ENCODE measurements around the gene UGT8.
"Not testable (repeated sequence)": the region's sequence is repeated elsewhere in the genome, so short reads cannot be mapped to it uniquely, and the experiment has no call there.

UGT8 gene

DNA sequence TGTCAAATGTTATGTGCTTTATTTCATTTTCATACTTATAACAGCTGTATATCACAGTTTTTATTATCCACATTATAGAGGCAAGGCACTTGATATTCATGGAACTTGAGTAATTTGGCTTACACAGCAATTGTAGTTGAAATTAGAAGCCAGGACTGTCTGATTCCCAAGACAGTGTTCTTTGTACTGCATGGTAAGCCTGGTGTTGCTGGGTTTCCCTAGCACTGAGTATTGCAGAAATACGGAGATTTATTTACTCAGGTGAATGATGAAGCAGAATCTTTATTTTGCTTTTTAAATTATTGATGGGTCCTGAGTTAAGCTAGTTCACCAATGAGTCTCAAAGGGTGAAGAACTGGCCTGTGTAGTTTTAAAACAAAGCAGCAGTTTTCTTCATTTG, 70.0 kb downstream of the UGT8 start:
- no peak overlapping the region for H3K27ac ChIP-seq (ENCODE audit: low read length)
- H3K4me3 ChIP-seq (ENCODE audit: low read length) = no peak overlapping the region
- no peaks in the 10 kb centered on the region for H3K27me3 ChIP-seq (ENCODE audit: control insufficient read depth, insufficient read depth, low read length)
- H3K9me3 ChIP-seq (ENCODE audit: control insufficient read depth, low read depth, low read length) = no peaks in the 10 kb centered on the region
- no peak overlapping the region for H3K9ac ChIP-seq (ENCODE audit: low read length)
- peaks cover 6% of the 10 kb centered on the region for H3K36me3 ChIP-seq (ENCODE audit: control insufficient read depth, low read depth, low read length)
- no peaks in the 10 kb centered on the region for H3K4me1 ChIP-seq (ENCODE audit: control insufficient read depth, low read depth, low read length)

DNA sequence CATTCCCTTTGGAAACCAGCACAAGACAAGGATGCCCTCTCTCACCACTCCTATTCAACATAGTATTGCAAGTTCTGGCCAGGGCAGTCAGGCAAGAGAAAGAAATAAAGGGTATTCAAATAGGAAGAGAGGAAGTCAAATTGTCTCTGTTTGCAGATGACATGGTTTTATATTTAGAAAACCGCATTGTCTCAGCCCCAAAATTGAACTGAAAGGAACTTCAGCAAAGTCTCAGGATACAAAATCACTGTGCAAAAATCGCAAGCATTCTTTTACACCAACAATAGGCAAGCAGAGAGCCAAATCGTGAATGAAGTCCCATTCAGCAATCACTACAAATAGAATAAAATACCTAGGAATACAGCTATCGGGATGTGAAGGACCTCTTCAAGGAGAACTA, 72.1 kb downstream of the UGT8 start:
- not testable (repeated sequence) for H3K4me3 ChIP-seq (ENCODE audit: low read length); H3K9me3 ChIP-seq (ENCODE audit: control insufficient read depth, low read depth, low read length); H3K27ac ChIP-seq (ENCODE audit: low read length); H3K36me3 ChIP-seq (ENCODE audit: control insufficient read depth, low read depth, low read length); H3K27me3 ChIP-seq (ENCODE audit: control insufficient read depth, insufficient read depth, low read length); H3K4me1 ChIP-seq (ENCODE audit: control insufficient read depth, low read depth, low read length); H3K9ac ChIP-seq (ENCODE audit: low read length)

DNA sequence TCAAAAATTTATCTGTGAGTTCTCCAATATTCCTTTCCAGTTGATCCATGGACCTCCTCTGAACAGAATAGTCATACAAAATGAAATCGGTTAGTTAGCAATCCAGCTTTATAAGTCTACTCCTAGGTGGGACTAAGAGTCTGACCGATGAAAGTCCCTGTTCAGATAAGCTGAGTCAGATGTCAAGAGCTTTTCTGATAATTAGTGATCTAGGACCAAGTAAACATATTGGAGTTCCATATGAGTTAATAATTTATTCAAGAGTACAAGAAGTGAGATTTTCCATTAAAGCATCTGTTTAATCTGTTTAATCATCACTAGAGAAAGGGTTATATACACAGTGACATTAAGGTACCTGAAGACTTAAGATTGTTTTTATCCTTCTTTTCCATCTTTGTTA, 74.7 kb downstream of the UGT8 start:
- Histone ChIP-seq H3K27ac (ENCODE audit: low read length) (no peak overlapping the region), H3K36me3 (ENCODE audit: control insufficient read depth, low read depth, low read length) (no peaks in the 10 kb centered on the region), H3K27me3 (ENCODE audit: control insufficient read depth, insufficient read depth, low read length) (no peaks in the 10 kb centered on the region), H3K4me1 (ENCODE audit: control insufficient read depth, low read depth, low read length) (no peaks in the 10 kb centered on the region), H3K9me3 (ENCODE audit: control insufficient read depth, low read depth, low read length) (no peaks in the 10 kb centered on the region), H3K9ac (ENCODE audit: low read length) (no peak overlapping the region), H3K4me3 (ENCODE audit: low read length) (no peak overlapping the region)

DNA sequence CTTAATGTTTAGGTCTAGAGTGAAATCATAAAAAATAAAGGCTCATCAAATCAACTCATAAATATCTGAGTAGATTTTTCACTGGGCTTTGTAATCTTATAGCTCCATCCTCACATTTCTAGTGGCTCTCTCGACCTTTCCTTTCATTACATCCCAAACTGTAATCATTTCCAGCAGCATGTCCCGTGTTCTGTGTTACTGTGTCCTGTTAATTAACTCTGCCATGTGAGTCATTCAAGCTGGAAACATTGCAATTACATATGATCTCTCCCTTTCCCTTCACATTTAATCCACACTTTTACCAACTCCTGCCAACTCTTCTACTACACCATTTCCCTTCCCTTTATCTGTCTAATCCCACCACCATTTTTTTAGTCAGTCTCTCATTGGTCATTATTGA, 75.5 kb downstream of the UGT8 start:
- Histone ChIP-seq H3K9me3 (ENCODE audit: control insufficient read depth, low read depth, low read length) (no peaks in the 10 kb centered on the region), H3K4me1 (ENCODE audit: control insufficient read depth, low read depth, low read length) (no peaks in the 10 kb centered on the region), H3K4me3 (ENCODE audit: low read length) (no peak overlapping the region), H3K36me3 (ENCODE audit: control insufficient read depth, low read depth, low read length) (no peaks in the 10 kb centered on the region), H3K27ac (ENCODE audit: low read length) (no peak overlapping the region), H3K27me3 (ENCODE audit: control insufficient read depth, insufficient read depth, low read length) (no peaks in the 10 kb centered on the region), H3K9ac (ENCODE audit: low read length) (no peak overlapping the region)

DNA sequence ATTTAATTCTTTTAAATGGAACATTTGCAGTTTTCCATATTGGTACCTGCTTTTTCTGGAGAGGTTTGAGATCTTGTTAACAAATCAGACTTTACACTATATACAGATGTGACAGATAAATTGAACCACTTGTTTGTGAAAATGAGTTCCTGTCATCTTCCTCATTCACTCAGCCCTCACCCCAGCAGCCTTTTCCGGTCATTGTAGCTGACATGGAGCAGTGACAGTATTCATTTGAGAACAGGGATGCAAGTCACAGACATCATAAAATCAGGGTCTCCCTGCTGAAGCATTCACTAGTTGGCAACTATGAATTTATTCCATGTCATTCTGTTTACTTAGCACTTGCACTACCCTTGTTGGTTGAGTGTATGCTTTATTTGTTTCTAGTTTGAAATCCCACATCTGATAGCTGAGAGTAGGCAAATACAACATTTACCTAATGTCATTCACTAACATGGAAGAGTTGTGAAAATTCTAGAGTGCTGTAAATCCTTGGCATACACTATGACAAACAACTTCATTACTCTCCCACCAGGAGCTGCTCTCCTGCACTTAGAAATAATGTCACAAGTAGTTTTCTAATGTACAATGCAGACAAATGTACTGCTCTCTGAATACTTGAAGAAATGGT, 78.9 kb downstream of the UGT8 start:
- Histone ChIP-seq H3K27me3 (ENCODE audit: control insufficient read depth, insufficient read depth, low read length) (no peaks in the 10 kb centered on the region), H3K27ac (ENCODE audit: low read length) (no peak overlapping the region), H3K9ac (ENCODE audit: low read length) (no peak overlapping the region), H3K4me3 (ENCODE audit: low read length) (no peak overlapping the region), H3K36me3 (ENCODE audit: control insufficient read depth, low read depth, low read length) (no peaks in the 10 kb centered on the region), H3K4me1 (ENCODE audit: control insufficient read depth, low read depth, low read length) (no peaks in the 10 kb centered on the region), H3K9me3 (ENCODE audit: control insufficient read depth, low read depth, low read length) (no peaks in the 10 kb centered on the region)

DNA sequence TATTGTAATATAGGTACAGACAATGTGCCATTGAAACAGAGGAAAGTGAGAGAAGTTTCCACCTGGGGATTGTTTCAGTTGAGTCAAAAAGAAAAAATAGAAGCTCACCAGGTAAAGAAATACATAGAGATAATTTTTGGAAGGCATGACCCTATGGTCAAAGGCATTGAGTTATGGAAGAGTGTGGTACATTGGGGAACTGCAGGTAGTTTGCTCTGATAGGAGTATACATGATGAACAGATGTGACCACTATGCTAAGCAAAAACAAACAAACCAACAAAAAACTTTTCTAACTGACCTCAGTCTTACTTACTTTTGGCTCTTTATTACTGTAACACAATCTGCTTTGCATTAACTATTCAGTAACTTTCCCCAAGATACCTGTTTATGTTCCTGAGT, 85.9 kb downstream of the UGT8 start:
- Histone ChIP-seq H3K27me3 (ENCODE audit: control insufficient read depth, insufficient read depth, low read length) (no peaks in the 10 kb centered on the region), H3K36me3 (ENCODE audit: control insufficient read depth, low read depth, low read length) (no peaks in the 10 kb centered on the region), H3K9ac (ENCODE audit: low read length) (no peak overlapping the region), H3K4me3 (ENCODE audit: low read length) (no peak overlapping the region), H3K9me3 (ENCODE audit: control insufficient read depth, low read depth, low read length) (no peaks in the 10 kb centered on the region), H3K27ac (ENCODE audit: low read length) (no peak overlapping the region), H3K4me1 (ENCODE audit: control insufficient read depth, low read depth, low read length) (no peaks in the 10 kb centered on the region)

DNA sequence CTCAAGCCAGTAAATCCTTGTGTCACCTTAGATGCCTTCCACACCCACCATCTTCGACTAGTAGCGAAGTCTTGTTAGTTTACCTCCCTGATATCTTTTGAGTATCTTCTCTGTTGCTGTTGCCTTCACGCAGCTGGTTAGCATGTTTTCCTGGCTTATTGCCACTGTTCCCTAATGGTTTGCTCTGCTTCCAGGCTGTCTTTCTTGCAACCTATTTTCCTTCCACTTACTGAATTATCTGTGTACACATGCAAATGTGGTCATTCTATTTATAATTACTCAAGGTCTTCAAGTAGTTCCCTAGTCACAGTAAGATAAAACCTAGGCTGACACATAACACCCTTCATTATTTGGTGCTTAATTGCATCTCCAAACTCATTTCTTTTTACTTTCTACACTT, 89.5 kb downstream of the UGT8 start:
- H3K4me3 ChIP-seq (ENCODE audit: low read length) = no peak overlapping the region
- no peaks in the 10 kb centered on the region for H3K36me3 ChIP-seq (ENCODE audit: control insufficient read depth, low read depth, low read length)
- no peaks in the 10 kb centered on the region for H3K4me1 ChIP-seq (ENCODE audit: control insufficient read depth, low read depth, low read length)
- no peaks in the 10 kb centered on the region for H3K9me3 ChIP-seq (ENCODE audit: control insufficient read depth, low read depth, low read length)
- no peak overlapping the region for H3K9ac ChIP-seq (ENCODE audit: low read length)
- H3K27ac ChIP-seq (ENCODE audit: low read length) = no peak overlapping the region
- no peaks in the 10 kb centered on the region for H3K27me3 ChIP-seq (ENCODE audit: control insufficient read depth, insufficient read depth, low read length)

DNA sequence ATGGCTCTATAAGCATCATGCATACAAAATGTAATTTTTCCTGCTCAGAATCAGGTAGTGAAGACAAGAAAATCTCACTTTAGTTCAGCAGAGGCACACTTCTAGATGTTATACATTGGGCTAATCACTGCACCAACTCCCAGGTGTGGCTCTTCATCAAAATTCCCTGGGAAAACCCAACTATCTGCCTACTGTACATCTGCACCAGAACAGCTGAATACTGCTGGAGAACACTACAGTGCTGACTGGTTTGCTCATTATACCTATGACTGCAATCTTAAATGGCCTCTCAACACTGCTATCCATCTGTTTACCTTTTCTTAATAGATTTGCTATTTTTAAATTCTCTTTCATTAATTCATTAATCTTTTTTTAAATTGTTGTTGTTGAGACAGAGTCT, 92.0 kb downstream of the UGT8 start:
- no peak overlapping the region for H3K9ac ChIP-seq (ENCODE audit: low read length)
- H3K27me3 ChIP-seq (ENCODE audit: control insufficient read depth, insufficient read depth, low read length) = no peaks in the 10 kb centered on the region
- no peak overlapping the region for H3K4me3 ChIP-seq (ENCODE audit: low read length)
- no peaks in the 10 kb centered on the region for H3K36me3 ChIP-seq (ENCODE audit: control insufficient read depth, low read depth, low read length)
- no peak overlapping the region for H3K27ac ChIP-seq (ENCODE audit: low read length)
- no peaks in the 10 kb centered on the region for H3K9me3 ChIP-seq (ENCODE audit: control insufficient read depth, low read depth, low read length)
- H3K4me1 ChIP-seq (ENCODE audit: control insufficient read depth, low read depth, low read length) = no peaks in the 10 kb centered on the region

DNA sequence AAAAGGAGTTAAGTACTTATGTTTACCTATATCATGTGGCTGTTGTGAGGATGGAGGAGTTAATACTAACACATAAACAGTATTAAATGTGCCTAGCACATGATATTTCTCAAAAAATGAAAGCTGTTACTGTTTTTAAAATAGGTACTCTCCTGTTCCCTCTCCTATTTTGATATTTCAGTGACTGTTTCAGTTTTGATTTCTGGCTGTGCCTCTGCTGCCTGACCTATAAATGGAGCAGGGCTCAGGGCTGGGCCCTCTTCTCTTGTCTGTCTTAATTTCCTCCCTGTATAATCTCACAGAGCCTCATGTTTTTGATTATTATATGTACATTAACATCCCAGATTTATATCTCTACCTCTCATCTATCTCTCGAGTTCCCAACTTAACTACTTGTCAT, 93.3 kb downstream of the UGT8 start:
- no peaks in the 10 kb centered on the region for H3K9me3 ChIP-seq (ENCODE audit: control insufficient read depth, low read depth, low read length)
- H3K9ac ChIP-seq (ENCODE audit: low read length) = no peak overlapping the region
- no peaks in the 10 kb centered on the region for H3K36me3 ChIP-seq (ENCODE audit: control insufficient read depth, low read depth, low read length)
- no peak overlapping the region for H3K4me3 ChIP-seq (ENCODE audit: low read length)
- no peaks in the 10 kb centered on the region for H3K4me1 ChIP-seq (ENCODE audit: control insufficient read depth, low read depth, low read length)
- H3K27me3 ChIP-seq (ENCODE audit: control insufficient read depth, insufficient read depth, low read length) = no peaks in the 10 kb centered on the region
- no peak overlapping the region for H3K27ac ChIP-seq (ENCODE audit: low read length)

DNA sequence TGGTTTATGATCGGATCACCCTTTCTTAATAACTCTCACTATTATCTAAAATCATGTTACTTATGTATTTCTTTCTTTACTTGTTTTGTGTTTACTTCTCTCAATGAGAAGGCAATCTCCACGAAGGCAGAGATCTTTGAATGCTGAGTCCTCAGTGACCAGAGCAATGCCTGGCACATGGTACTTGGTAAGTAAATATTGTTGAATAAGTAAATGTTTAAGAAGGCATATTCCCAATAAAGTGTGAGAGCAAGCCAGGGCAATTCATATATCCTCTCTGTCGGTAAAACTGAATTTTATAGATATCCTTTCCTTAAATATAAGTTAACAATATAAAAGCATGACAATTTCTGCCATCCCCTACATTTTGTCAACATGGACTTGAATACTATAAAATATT, 94.4 kb downstream of the UGT8 start:
- H3K4me3 ChIP-seq (ENCODE audit: low read length) = no peak overlapping the region
- H3K27ac ChIP-seq (ENCODE audit: low read length) = no peak overlapping the region
- no peaks in the 10 kb centered on the region for H3K9me3 ChIP-seq (ENCODE audit: control insufficient read depth, low read depth, low read length)
- no peak overlapping the region for H3K9ac ChIP-seq (ENCODE audit: low read length)
- no peaks in the 10 kb centered on the region for H3K27me3 ChIP-seq (ENCODE audit: control insufficient read depth, insufficient read depth, low read length)
- H3K36me3 ChIP-seq (ENCODE audit: control insufficient read depth, low read depth, low read length) = no peaks in the 10 kb centered on the region
- no peaks in the 10 kb centered on the region for H3K4me1 ChIP-seq (ENCODE audit: control insufficient read depth, low read depth, low read length)

DNA sequence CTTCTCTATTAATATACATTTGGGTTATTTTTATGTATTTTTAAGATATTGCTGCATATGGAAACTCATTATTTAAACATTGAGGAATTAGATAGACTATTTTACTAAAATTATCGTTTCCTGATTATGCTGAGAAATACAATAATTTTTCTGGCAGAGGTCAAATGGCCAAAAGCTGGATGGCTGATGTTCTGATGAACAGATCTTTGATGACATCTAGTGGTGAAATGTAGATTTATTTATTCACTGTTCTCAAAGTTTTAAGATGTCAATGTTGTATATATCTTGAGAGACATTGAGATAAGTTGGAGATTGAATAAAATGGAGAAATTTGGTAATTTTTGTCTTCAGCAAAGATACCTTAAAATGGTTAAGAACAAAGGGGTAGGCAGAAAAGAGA, 96.2 kb downstream of the UGT8 start:
- Histone ChIP-seq H3K4me1 (ENCODE audit: control insufficient read depth, low read depth, low read length) (no peaks in the 10 kb centered on the region), H3K4me3 (ENCODE audit: low read length) (no peak overlapping the region), H3K9me3 (ENCODE audit: control insufficient read depth, low read depth, low read length) (no peaks in the 10 kb centered on the region), H3K27me3 (ENCODE audit: control insufficient read depth, insufficient read depth, low read length) (no peaks in the 10 kb centered on the region), H3K9ac (ENCODE audit: low read length) (no peak overlapping the region), H3K36me3 (ENCODE audit: control insufficient read depth, low read depth, low read length) (no peaks in the 10 kb centered on the region), H3K27ac (ENCODE audit: low read length) (no peak overlapping the region)

DNA sequence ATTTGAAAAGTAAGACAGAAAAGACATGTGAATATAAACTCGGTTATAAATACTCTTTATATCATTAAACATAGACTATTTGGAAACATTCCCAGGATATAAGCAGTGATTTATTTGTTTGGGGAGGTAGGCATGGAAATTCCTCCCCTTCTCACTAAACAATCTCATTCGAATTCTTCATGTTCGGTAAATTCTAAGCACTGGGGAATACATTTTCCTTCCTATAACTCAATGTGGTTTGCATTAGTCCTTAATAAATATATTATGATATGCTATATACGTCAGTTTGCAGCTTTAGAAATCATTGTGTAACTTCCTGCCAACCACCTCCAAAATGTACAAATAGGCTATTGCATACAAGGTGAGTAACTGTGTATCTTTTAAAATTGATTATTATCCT, 99.6 kb downstream of the UGT8 start:
- H3K36me3 ChIP-seq (ENCODE audit: control insufficient read depth, low read depth, low read length) = no peaks in the 10 kb centered on the region
- H3K9me3 ChIP-seq (ENCODE audit: control insufficient read depth, low read depth, low read length) = no peaks in the 10 kb centered on the region
- no peak overlapping the region for H3K27ac ChIP-seq (ENCODE audit: low read length)
- no peak overlapping the region for H3K4me3 ChIP-seq (ENCODE audit: low read length)
- H3K9ac ChIP-seq (ENCODE audit: low read length) = no peak overlapping the region
- no peaks in the 10 kb centered on the region for H3K27me3 ChIP-seq (ENCODE audit: control insufficient read depth, insufficient read depth, low read length)
- no peaks in the 10 kb centered on the region for H3K4me1 ChIP-seq (ENCODE audit: control insufficient read depth, low read depth, low read length)

All from iPS-18a (cell line).